HFFc6 (cell line): ENCODE measurements around the gene DUSP12. TPM values are rescaled to one million over a fixed set of nuclear protein-coding genes. Genes with fewer than 3 reads are reported as not detected.
A peak's percentile ranks its signal among the peaks of the same experiment; 100 is the strongest.

Experiments
- DNase-seq: peaks from one replicate; pipeline ENCODE4 v3.0.0-alpha.2; 2018
- H3K27ac Mint-ChIP-seq: 2 replicates; pipeline ENCODE4 v1.8.0; 2020; ENCODE audit warnings: mild to moderate bottlenecking, mixed read lengths
- H3K27me3 Mint-ChIP-seq: 2 replicates; pipeline ENCODE4 v1.8.0; 2021; ENCODE audit warnings: mild to moderate bottlenecking, moderate library complexity, mixed read lengths; ENCODE audit not compliant: insufficient read depth
- H3K36me3 Mint-ChIP-seq: 2 replicates; pipeline ENCODE4 v1.8.0; 2021; ENCODE audit warnings: low read depth, mixed read lengths
- H3K4me1 Mint-ChIP-seq: 2 replicates; pipeline ENCODE4 v1.8.0; 2020; ENCODE audit warnings: low read depth, mixed read lengths
- H3K4me3 Mint-ChIP-seq: 2 replicates; pipeline ENCODE4 v1.8.0; 2020; ENCODE audit warnings: mild to moderate bottlenecking, moderate library complexity, mixed read lengths
- H3K9me3 Mint-ChIP-seq: 2 replicates; pipeline ENCODE4 v1.8.0; 2020; ENCODE audit warnings: mild to moderate bottlenecking, mixed read lengths
- total RNA-seq, 6 experiments: library from RNA; stranded (reverse); fragmentation: NEBNext Ultra II Directional; extraction: Animal tissue kit (Norgen Biotek cat#: 25700); gene quantifications; 2 replicates in 1 of 6; 3 replicates in 5 of 6; pipeline ENCODE4 v1.2.3, GENCODE V29; 2021
- TF ChIP-seq, protein P1 (sequence below): fragments of 200-600 bp; sonication (generic); IDR thresholded peaks from 2 replicates; pipeline ENCODE4 v1.5.0; 2021; ENCODE audit warnings: antibody characterized with exemption, mild to moderate bottlenecking

Gene DUSP12
- total RNA-seq, 6 experiments from 2014 or later: 31.9 to 38.0 (median 36.4) TPM

DNA sequence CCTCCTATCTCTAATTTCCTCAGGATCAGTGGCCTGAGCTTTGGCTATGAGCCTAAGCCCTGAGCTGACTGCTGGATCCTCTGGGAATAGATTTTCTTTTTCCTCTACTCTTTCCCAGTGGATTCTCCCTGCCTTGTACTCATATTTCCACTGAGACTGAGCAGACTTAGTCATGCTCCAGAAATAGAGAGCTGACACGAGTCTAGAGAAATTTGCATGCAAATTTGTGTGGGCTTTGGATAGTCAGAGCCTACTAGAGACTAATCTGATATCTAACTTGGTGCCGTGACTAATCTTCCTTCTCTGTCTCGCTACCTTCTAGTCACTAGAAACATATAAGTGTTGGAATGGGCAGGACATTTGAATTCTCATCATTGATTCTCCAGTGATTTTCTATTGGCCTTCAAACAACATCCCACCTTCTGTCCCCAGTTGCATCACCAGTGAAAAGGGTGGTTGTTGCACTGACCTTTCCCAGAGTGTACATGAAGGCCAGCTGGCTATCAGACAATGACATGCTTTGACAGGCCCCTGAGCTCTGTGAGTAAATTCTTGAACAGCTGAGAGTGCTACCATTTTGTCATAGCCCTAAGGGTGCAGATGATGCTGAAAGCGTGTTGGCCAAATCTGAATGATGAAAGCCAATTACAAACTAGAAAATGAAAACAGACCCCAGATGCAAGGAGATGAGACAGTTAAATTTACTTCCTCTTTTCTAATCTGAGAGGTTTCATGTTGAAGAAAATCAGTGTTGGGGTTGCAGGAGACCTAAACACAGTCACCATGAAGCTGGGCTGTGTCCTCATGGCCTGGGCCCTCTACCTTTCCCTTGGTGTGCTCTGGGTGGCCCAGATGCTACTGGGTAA is 42.9 kb upstream of the DUSP12 start, which contains the start of gene FCRLA:
Gene FCRLA, plus strand, starts transcription at position 748 of the 866 bp plus-strand sequence. Its CDS starts 36 bp downstream, at position 784.
- Mint-ChIP-seq H3K27me3 (no peaks in the 10 kb centered on the region; the same call in 1 of the 2 replicates), H3K27ac (no peak within 1 kb of the TSS), H3K4me1 (peaks cover 8% of the 10 kb centered on the region; the same call in 1 of the 2 replicates), H3K4me3 (0 out of 2 replicates have a peak within 1 kb of the TSS, but pooled peaks have one; percentile 40), H3K9me3 (no peaks in the 10 kb centered on the region), H3K36me3 (no peaks in the 10 kb centered on the region)
- TF ChIP-seq, protein P1, sequence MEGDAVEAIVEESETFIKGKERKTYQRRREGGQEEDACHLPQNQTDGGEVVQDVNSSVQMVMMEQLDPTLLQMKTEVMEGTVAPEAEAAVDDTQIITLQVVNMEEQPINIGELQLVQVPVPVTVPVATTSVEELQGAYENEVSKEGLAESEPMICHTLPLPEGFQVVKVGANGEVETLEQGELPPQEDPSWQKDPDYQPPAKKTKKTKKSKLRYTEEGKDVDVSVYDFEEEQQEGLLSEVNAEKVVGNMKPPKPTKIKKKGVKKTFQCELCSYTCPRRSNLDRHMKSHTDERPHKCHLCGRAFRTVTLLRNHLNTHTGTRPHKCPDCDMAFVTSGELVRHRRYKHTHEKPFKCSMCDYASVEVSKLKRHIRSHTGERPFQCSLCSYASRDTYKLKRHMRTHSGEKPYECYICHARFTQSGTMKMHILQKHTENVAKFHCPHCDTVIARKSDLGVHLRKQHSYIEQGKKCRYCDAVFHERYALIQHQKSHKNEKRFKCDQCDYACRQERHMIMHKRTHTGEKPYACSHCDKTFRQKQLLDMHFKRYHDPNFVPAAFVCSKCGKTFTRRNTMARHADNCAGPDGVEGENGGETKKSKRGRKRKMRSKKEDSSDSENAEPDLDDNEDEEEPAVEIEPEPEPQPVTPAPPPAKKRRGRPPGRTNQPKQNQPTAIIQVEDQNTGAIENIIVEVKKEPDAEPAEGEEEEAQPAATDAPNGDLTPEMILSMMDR: no peak
- peak; percentile 98 for DNase-seq

DNA sequence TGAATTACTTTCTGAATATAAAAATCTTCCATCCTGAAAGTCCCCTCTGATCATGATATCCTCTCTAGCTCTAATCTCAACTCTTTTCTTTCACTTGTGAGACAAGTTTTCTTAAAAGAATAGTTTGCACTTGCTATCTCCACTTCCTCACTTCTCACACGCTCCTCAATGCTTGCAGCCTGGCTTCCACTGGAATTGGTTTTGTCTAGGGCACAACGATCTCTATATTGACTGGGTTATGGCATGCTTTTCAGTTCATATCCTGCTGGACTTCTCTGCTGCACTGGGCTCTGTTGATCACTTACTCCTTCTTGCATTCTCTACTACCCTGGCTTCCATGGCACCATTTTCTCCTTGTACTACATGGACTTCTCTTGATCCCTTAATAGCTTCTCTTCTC is 42.1 kb upstream of the DUSP12 start:
- H3K4me1 Mint-ChIP-seq: peaks cover 8% of the 10 kb centered on the region; the same call in 1 of the 2 replicates
- no peaks in the 10 kb centered on the region for H3K9me3 Mint-ChIP-seq
- no peak overlapping the region for H3K4me3 Mint-ChIP-seq
- DNase-seq: no peak
- TF ChIP-seq, protein P1: no peak
- H3K27ac Mint-ChIP-seq: no peak overlapping the region
- H3K36me3 Mint-ChIP-seq: no peaks in the 10 kb centered on the region
- no peaks in the 10 kb centered on the region; the same call in 1 of the 2 replicates for H3K27me3 Mint-ChIP-seq

DNA sequence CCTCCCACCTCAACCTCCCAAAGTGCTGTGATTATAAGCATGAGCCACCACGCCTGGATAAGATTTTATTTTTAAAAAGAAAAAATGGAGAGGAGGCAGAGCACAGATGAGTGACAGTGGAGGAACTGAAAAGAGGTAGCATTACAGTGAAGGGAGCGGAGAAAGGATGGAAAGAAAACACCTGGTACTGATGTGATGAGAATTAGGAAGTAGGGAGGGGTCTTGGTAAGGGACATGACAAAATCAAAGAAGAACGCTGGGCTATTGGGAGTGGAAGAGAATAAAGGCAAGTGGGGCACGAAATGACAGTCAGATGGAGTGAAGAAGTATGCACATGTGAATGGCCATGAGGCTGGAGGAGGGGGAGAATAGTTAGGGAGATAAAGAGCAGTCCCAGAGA is 40.2 kb upstream of the DUSP12 start:
- H3K27ac Mint-ChIP-seq: no peak overlapping the region
- DNase-seq: no peak
- H3K4me1 Mint-ChIP-seq: peaks cover 8% of the 10 kb centered on the region; the same call in 1 of the 2 replicates
- H3K9me3 Mint-ChIP-seq: no peaks in the 10 kb centered on the region
- no peaks in the 10 kb centered on the region for H3K36me3 Mint-ChIP-seq
- TF ChIP-seq, protein P1: no peak
- H3K4me3 Mint-ChIP-seq: no peak overlapping the region
- no peaks in the 10 kb centered on the region; the same call in 1 of the 2 replicates for H3K27me3 Mint-ChIP-seq

DNA sequence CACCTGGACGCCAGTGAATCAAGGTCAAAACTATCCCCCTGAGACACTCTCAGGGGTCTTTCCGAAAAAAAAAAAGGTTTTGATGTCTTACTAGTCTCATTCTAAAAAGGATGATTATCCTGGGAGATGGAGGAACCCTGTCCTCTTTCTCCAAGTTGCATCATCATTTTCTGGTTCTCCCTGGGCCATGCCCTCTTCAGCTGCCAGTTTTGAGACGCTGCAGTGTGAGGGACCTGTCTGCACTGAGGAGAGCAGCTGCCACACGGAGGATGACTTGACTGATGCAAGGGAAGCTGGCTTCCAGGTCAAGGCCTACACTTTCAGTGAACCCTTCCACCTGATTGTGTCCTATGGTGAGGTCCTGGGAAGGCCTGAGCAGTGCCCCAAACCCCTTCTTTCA is 39.0 kb upstream of the DUSP12 start:
- no peak for DNase-seq
- H3K27me3 Mint-ChIP-seq: no peaks in the 10 kb centered on the region; the same call in 1 of the 2 replicates
- no peaks in the 10 kb centered on the region for H3K9me3 Mint-ChIP-seq
- H3K27ac Mint-ChIP-seq: no peak overlapping the region
- TF ChIP-seq, protein P1: no peak
- H3K36me3 Mint-ChIP-seq: no peaks in the 10 kb centered on the region
- peaks cover 8% of the 10 kb centered on the region; the same call in 1 of the 2 replicates for H3K4me1 Mint-ChIP-seq
- no peak overlapping the region for H3K4me3 Mint-ChIP-seq

DNA sequence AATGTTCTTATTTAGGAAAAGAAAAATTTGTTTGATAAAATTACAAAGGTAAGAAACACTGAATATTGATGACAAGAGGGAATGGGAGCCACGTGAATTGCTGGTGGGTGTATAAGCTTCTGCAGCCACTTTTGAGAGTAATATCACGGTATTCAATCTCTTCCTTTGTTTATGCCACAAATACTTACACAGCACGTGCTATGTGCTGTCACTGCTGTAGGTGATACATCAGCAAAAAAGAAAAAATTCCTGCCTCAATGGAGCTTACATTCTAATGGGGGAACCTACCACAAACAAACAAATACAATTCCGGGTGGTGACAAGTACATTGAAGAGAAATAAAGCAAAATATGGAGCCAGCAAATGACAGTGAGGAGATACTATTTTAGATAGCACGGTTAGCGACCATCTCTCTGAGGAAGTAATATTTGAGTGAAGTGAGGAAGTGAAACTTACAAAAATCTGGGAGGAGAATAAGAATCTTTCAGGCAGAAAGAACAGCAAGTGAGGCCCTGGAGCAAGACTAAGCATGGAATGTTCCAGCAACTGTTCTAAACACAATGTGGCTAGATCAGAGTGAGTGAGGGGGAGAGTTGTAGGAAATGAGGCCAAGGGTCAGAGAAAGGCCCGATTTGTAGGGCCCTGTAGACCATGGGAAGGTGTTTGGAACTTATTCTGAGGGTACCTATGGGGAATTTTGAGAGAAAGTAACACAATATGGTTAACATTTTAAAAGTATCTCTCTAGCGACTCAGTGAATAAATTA is 30.8 kb upstream of the DUSP12 start:
- no peak overlapping the region for H3K4me3 Mint-ChIP-seq
- H3K9me3 Mint-ChIP-seq: no peaks in the 10 kb centered on the region
- H3K36me3 Mint-ChIP-seq: no peaks in the 10 kb centered on the region
- DNase-seq: no peak
- H3K27me3 Mint-ChIP-seq: no peaks in the 10 kb centered on the region
- H3K4me1 Mint-ChIP-seq: peaks cover 47% of the 10 kb centered on the region
- no peak overlapping the region for H3K27ac Mint-ChIP-seq
- TF ChIP-seq, protein P1: no peak
